ENCODE measurements around the gene NXNL1.

DNA sequence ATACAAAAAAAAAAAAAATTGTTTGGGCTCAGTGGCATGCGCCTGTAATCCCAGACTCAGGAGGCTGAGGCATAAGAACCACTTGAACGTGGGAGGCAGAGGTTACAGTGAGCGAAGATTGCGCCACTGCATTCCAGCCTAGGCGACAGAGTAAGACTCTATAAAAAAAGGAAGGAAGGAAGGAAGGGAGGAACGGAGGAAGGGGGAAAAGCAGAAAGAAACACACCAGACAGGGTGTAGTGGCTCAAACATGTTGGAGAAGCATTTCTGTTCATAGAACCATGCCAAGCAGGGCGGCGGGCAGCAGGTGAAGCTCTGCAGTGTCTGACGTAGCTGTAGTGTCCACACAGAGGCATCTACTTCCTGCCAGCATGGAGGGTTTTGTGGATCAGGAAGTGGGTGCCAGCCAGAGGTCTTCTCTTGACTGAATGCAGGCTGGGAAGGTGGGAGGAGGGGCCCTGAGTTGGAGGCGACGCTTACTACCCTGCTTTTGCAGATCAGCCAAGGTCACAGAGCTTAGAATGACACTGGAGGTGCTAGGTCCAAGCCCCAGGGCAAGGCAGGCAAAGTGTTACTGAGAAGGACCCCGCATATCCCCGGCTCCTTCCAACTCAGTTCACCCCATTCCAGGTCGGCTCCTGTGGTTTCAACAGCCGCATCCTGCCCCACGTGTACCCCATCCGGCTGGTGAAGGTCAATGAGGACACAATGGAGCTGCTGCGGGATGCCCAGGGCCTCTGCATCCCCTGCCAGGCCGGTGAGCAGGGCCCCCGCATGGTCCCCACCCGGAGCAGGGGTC, 39.1 kb upstream of the NXNL1 start:
- no peak for TF ChIP-seq CTCF (conservative IDR thresholded peaks at IDR 0.05; ENCODE audit: low read depth in 2 of 2)
- no peak for TF ChIP-seq EZH2phosphoT487 (IDR thresholded peaks at IDR 0.05; ENCODE audit: unreplicated experiment)
- TF ChIP-seq POLR2AphosphoS5 (IDR thresholded peaks at IDR 0.05; ENCODE audit: low read depth), result no peak
- TF ChIP-seq REST (IDR thresholded peaks at IDR 0.05; ENCODE audit: unreplicated experiment), result no peak
- TF ChIP-seq EZH2 (IDR thresholded peaks at IDR 0.05; ENCODE audit: low read depth, unreplicated experiment), result no peak
- no peak for TF ChIP-seq STAT1 (IDR thresholded peaks at IDR 0.05; ENCODE audit: unreplicated experiment)
- TF ChIP-seq CREB1 (CRISPR knock-in tag; IDR thresholded peaks at IDR 0.05; ENCODE audit: low read depth), result no peak
